ENCODE results near the gene SKP1. TPM values are rescaled to one million over a fixed set of nuclear protein-coding genes. Genes with fewer than 3 reads are reported as not detected.

SKP1 gene
- total RNA-seq, 4 donors from 2014 or later = 89.4 to 155 (median 129) TPM

DNA sequence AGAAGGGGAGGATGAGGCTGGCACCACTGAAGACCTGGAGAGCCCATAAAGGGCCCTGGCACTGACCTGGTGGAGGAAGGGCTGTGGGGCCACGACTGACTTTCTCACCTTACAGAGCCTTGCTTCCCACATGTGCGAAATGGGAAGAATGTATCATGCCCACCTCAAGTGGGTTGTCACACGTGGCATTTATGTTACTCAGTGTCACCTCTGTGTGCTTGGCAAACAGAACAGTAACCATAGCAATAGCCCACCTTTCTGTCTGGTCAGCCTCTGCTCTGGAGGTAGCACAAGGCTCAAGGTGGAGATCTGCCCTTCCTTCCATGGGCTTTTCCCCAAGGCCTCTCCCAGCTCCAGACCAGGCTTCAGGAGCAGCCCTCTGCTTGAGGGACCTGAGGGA, 45.6 kb downstream of the SKP1 start:
- peak overlapping the region in 2 of 4 donors; percentile 33 to 83 for H3K27ac ChIP-seq
- no peaks in the 10 kb centered on the region for H3K27me3 ChIP-seq
- no peak for TF ChIP-seq POLR2A (IDR thresholded peaks at IDR 0.05)
- TF ChIP-seq, protein P1, sequence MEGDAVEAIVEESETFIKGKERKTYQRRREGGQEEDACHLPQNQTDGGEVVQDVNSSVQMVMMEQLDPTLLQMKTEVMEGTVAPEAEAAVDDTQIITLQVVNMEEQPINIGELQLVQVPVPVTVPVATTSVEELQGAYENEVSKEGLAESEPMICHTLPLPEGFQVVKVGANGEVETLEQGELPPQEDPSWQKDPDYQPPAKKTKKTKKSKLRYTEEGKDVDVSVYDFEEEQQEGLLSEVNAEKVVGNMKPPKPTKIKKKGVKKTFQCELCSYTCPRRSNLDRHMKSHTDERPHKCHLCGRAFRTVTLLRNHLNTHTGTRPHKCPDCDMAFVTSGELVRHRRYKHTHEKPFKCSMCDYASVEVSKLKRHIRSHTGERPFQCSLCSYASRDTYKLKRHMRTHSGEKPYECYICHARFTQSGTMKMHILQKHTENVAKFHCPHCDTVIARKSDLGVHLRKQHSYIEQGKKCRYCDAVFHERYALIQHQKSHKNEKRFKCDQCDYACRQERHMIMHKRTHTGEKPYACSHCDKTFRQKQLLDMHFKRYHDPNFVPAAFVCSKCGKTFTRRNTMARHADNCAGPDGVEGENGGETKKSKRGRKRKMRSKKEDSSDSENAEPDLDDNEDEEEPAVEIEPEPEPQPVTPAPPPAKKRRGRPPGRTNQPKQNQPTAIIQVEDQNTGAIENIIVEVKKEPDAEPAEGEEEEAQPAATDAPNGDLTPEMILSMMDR (IDR thresholded peaks at IDR 0.05) = no peak
- H3K9me3 ChIP-seq = no peaks in the 10 kb centered on the region
- H3K4me3 ChIP-seq = no peak overlapping the region
- H3K4me1 ChIP-seq = peaks cover 0 to 65% (median 22%) of the 10 kb centered on the region in 4 donors
- peak in 1 of 3 donors; percentile 41 for DNase-seq
- H3K36me3 ChIP-seq = peaks cover 0 to 28% (median 0%) of the 10 kb centered on the region in 3 donors

DNA sequence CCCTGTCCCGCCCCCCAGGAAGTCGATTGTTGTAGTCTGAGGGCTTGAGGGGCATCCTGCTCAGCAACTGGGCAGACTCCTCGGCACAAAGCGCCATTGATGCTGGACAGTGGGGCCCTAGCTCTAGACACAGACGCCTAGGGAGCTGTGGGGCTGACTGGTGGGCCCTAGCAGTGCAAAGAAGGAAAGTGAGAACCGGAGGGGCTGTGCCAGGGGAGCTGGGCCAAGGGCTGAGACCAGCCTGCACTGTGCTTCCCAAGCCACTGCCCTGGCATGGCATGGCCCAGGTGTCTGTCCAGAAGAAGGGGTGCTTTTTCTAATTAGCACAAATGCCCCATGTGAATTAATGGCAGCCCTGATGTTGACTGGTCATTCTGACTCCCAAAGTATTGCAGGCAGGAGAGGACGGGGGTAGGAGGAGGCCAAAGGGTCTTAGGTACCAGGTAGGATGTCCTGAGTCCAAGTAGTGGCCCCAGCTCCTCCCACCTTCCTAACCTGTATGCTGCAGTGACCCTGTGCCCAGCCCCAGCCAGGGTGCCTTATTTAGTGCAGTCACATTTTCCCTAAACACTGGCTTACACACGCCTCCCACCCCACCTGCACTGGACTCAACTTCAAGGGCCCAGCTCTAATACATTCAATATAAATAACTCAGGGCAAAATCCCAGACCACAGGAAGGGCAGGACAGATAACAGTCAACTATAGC, 46.4 kb downstream of the SKP1 start:
- peak overlapping the region in 1 of 4 donors; percentile 26 for H3K4me3 ChIP-seq
- peaks cover 0 to 20% (median 0%) of the 10 kb centered on the region in 3 donors for H3K36me3 ChIP-seq
- peak in 1 of 3 donors; percentile 23 for DNase-seq
- peaks cover 0 to 73% (median 30%) of the 10 kb centered on the region in 4 donors for H3K4me1 ChIP-seq
- TF ChIP-seq, protein P1 (IDR thresholded peaks at IDR 0.05) = no peak
- TF ChIP-seq POLR2A (IDR thresholded peaks at IDR 0.05) = no peak
- no peaks in the 10 kb centered on the region for H3K27me3 ChIP-seq
- H3K27ac ChIP-seq = peak overlapping the region in 2 of 4 donors; percentile 25 to 83
- H3K9me3 ChIP-seq = no peaks in the 10 kb centered on the region

DNA sequence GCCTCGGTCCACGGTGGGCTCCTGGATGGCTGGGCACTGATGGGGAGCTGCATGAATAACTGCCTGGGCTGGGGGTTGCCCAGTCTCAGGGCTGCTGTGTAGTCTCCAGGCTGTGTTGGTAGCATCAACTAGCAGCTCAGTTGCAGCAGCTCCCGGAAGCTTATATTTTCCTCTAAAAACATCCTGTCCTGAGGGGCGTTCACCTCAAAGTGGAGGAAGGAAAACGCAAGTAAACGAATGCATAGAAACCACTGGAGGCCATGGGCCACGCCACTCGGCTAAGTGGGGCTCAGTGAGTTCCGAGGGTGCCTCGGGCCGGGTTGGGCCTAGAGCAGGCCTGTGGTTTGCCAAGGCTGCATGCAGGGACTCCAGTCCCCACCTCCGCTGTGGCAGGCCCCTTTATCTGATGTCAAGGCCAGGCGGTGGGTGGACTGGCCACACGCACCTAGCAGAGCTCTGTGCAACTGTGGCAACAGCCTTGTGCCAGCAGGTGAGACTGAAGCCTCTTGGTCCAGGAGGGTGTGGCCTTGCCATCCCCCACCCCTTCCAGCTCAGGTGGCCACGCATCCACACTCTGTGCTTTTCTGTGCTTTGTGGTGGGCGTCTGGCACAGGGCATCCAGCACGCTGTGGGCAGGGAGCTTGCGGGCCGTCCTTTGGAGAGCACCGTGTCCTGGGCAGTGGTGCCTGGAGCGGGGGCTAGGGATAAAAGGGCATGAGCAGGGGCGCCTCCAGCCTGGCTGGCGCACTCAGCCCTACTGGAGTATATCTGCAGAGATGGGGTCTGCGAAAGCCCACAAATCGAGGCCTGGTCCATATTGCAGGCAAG, 47.1 kb downstream of the SKP1 start:
- Histone ChIP-seq H3K27ac (peak overlapping the region; percentile 17 to 83 (median 36)), H3K4me3 (peak overlapping the region in 1 of 4 donors; percentile 26), H3K36me3 (peaks cover 0 to 12% (median 0%) of the 10 kb centered on the region in 3 donors), H3K9me3 (no peaks in the 10 kb centered on the region), H3K4me1 (peaks cover 0 to 80% (median 37%) of the 10 kb centered on the region in 4 donors), H3K27me3 (no peaks in the 10 kb centered on the region)
- no peak for DNase-seq
- TF ChIP-seq, protein P1 (IDR thresholded peaks at IDR 0.05) = no peak
- TF ChIP-seq POLR2A (IDR thresholded peaks at IDR 0.05) = no peak

DNA sequence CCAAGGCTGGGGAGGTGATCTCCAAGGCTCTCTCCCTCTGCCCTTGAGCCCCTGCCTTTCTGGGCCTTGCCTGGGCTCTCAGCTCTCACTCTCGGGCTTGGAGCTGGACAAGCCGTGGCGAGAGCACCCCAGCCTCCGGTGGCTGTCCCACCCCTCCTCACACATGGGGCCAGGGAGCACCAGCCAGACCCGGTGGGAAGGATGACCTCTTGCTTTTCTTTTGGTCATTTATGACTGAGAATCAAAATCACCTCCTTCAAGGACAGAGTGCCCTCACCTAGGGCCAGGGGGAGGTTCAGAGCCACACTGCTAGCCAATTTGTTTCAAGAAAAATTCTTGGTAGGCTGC, 48.1 kb downstream of the SKP1 start:
- no peak for TF ChIP-seq POLR2A (IDR thresholded peaks at IDR 0.05)
- TF ChIP-seq, protein P1 (IDR thresholded peaks at IDR 0.05) = no peak
- Histone ChIP-seq H3K27me3 (no peaks in the 10 kb centered on the region), H3K27ac (peak overlapping the region; percentile 17 to 83 (median 36)), H3K9me3 (no peaks in the 10 kb centered on the region), H3K4me3 (no peak overlapping the region), H3K4me1 (peaks cover 0 to 82% (median 40%) of the 10 kb centered on the region in 4 donors), H3K36me3 (peaks cover 0 to 11% (median 0%) of the 10 kb centered on the region in 3 donors)
- no peak for DNase-seq

DNA sequence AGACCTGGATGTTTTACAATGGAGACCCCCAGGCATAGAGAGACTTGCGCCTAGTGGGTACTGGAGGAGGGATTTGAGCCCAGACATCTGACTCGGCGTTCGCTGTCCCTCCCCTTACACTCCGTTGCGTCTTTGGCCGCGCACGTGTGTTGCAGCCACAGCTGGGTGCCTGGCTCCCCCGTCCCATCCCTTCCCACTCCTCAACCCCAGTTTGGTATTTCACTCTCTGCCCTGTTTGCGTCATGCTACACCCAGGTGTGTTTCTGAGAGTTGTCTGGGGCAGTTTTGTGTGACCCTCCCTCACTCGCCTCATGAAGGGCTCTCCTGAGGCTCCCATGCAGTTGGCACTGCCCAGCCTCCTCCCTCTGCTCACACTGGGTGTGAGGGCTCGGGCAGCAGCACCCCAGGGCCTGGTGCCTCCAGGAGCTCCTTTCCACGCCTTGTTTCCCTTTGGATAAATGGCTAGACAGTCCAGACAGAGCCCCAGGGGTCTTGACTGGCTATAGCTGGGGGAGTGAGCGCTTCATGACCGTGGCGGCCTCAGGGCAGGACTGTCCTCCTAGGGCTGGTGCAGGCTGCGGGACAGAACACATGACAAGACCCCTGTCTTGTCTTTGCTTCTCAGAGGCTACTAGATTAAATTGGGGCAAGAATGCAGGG, 48.6 kb downstream of the SKP1 start:
- H3K36me3 ChIP-seq = peaks cover 0 to 11% (median 0%) of the 10 kb centered on the region in 3 donors

More for the DNA sequence above, 48.6 kb downstream of the SKP1 start:
- Histone ChIP-seq H3K27ac (peak overlapping the region in 3 of 4 donors; percentile 27 to 83 (median 46)), H3K4me3 (no peak overlapping the region), H3K27me3 (no peaks in the 10 kb centered on the region), H3K9me3 (no peaks in the 10 kb centered on the region), H3K4me1 (peaks cover 0 to 82% (median 40%) of the 10 kb centered on the region in 4 donors)
- TF ChIP-seq POLR2A (IDR thresholded peaks at IDR 0.05) = no peak
- TF ChIP-seq, protein P1 (IDR thresholded peaks at IDR 0.05) = no peak
- DNase-seq = no peak
